ENCODE results near the gene ACTN4.
A peak's percentile ranks its signal among the peaks of the same experiment; 100 is the strongest.

ACTN4 gene

DNA sequence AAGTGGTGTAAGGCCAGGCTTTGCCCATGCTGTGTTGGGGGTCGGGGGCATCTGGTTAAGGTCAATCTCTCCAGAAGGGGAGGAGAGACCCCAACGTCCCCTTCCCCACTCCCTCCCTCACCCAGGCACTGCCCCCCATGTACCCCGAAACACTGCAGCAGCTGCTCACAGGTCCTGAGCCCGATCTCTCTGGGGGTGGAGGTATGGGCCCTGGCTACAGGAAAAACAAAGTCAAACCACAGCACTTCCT lies 86.7 kb downstream of the ACTN4 start:
- CTCF ChIA-PET: interaction anchor here (0.7 to 1.9 kb wide), 8 partner anchors 10 to 197 kb away, joined by 3 to 7 read pairs (median 4); partner anchors contain the start of genes ECH1, MRPS12 and SARS2
- TF ChIP-seq, protein P1, sequence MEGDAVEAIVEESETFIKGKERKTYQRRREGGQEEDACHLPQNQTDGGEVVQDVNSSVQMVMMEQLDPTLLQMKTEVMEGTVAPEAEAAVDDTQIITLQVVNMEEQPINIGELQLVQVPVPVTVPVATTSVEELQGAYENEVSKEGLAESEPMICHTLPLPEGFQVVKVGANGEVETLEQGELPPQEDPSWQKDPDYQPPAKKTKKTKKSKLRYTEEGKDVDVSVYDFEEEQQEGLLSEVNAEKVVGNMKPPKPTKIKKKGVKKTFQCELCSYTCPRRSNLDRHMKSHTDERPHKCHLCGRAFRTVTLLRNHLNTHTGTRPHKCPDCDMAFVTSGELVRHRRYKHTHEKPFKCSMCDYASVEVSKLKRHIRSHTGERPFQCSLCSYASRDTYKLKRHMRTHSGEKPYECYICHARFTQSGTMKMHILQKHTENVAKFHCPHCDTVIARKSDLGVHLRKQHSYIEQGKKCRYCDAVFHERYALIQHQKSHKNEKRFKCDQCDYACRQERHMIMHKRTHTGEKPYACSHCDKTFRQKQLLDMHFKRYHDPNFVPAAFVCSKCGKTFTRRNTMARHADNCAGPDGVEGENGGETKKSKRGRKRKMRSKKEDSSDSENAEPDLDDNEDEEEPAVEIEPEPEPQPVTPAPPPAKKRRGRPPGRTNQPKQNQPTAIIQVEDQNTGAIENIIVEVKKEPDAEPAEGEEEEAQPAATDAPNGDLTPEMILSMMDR (IDR thresholded peaks at IDR 0.05; ENCODE audit: insufficient read depth, low read length, missing control alignments): no peak
- POLR2A ChIA-PET: interaction anchor here (1.0 to 1.7 kb wide), 4 partner anchors 9 to 115 kb away, joined by 3 to 6 read pairs (median 4); partner anchors contain the start of gene ECH1
- DNase-seq (ENCODE audit: low read depth, low spot score): no peak
- H3K4me3 ChIP-seq (ENCODE audit: low read depth, low read length): no peak overlapping the region

DNA sequence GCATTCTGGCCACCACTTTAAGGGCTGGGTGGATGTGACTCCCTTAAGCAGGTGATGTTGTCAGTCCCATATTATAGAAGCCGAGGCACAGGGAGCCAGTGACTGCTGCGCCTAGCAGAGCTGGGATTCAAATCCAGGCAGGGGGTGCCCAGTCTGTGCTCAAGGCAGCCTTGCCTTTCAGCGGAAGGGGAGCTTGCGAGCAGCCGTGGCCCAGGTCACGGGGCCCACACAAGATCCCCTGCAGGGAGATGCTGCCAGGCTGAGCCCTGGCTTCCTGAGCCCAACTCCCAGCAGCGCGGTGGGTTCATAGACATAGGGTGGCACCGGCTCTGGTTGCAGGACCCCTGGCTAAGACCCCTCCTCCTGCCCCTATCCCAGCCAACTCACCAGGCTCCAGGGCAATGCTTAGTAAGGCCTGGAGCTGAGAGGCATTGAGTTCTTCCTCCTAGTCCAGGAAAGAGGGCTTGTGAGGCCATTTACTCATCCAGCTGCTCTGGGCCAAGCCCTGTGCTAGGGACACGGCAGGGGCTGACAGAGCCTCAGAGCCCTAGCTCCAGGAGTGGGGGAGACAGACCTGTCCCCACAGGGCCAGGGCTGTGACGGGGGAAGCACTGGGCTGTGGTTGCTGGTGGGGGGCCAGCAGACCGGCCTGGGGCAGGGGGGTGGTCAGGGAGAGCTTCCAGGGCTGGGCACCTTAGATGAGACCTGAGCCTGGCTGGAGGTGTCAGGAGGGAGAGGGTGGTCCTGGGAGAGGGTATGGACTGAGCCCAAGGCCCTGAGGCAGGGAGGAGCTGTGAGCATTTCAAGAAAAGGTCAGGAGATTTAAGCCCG lies 87.2 kb downstream of the ACTN4 start:
- H3K4me3 ChIP-seq (ENCODE audit: low read depth, low read length): no peak overlapping the region
- CTCF ChIA-PET: interaction anchor here (0.7 to 1.8 kb wide), 8 partner anchors 8 to 195 kb away, joined by 3 to 7 read pairs (median 3); no protein-coding TSS in a partner anchor
- no peak for DNase-seq (ENCODE audit: low read depth, low spot score)
- POLR2A ChIA-PET: interaction anchor here (0.6 to 1.7 kb wide), 5 partner anchors 9 to 115 kb away, joined by 3 to 6 read pairs (median 3); partner anchors contain the start of gene ECH1
- TF ChIP-seq, protein P1 (IDR thresholded peaks at IDR 0.05; ENCODE audit: insufficient read depth, low read length, missing control alignments): no peak

DNA sequence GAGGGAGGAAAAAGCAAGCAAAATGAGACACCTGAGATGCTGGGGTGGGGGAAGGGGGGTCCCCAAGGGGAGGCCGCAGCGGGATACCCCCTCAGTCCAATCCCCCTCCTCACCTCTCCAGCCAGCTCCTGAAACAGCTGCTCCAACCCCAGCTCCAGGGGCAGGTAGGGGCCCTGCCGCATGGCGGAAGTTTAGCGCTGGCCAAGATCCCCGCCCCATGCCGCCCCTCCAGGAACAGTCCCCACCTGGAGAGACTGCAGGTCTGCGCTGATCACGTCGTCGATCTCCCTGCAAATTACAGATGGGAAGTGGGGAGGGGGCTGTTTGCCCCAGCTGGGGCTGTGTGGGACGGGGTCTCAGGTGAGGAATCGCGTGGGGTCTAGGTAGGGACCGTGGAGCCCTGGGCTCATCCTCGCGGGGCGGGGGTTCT lies 87.8 kb downstream of the ACTN4 start:
- TF ChIP-seq, protein P1 (IDR thresholded peaks at IDR 0.05; ENCODE audit: insufficient read depth, low read length, missing control alignments): no peak
- ChIA-PET CTCF (interaction anchor here (0.7 to 1.2 kb wide), 5 partner anchors 9 to 153 kb away, joined by 3 to 4 read pairs (median 3); no protein-coding TSS in a partner anchor), POLR2A (interaction anchor here (0.6 to 1.7 kb wide), 3 partner anchors 13 to 96 kb away, joined by 3 to 6 read pairs (median 5); partner anchors contain the start of gene ECH1)
- H3K4me3 ChIP-seq (ENCODE audit: low read depth, low read length): no peak overlapping the region
- DNase-seq (ENCODE audit: low read depth, low spot score): no peak

DNA sequence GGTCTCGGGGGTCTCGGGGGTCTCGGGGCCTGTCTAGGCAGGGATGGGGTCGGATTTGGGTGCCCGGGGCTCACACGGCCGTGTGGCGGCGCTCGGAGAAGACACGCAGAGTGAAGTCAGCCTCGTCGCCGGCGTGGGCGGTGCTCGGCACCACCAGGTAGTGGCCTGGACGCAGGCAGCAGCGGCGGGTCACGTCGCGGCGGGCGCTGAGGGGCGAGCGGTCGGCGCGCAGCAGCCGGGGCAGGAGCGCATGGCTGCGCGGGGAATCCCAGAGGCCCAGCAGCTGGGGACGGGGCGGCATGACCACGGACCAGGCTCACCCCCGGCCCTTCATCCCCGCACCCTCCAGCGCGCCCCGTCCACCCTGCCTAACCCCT lies 88.6 kb downstream of the ACTN4 start:
- ChIA-PET CTCF (interaction anchor here (1.2 kb wide), 1 partner anchor 17 kb away, joined by 3 read pairs; no protein-coding TSS in a partner anchor), POLR2A (no interaction called here)
- H3K4me3 ChIP-seq (ENCODE audit: low read depth, low read length): peak overlapping the region; percentile 46
- no peak for DNase-seq (ENCODE audit: low read depth, low spot score)
- TF ChIP-seq, protein P1 (IDR thresholded peaks at IDR 0.05; ENCODE audit: insufficient read depth, low read length, missing control alignments): no peak

DNA sequence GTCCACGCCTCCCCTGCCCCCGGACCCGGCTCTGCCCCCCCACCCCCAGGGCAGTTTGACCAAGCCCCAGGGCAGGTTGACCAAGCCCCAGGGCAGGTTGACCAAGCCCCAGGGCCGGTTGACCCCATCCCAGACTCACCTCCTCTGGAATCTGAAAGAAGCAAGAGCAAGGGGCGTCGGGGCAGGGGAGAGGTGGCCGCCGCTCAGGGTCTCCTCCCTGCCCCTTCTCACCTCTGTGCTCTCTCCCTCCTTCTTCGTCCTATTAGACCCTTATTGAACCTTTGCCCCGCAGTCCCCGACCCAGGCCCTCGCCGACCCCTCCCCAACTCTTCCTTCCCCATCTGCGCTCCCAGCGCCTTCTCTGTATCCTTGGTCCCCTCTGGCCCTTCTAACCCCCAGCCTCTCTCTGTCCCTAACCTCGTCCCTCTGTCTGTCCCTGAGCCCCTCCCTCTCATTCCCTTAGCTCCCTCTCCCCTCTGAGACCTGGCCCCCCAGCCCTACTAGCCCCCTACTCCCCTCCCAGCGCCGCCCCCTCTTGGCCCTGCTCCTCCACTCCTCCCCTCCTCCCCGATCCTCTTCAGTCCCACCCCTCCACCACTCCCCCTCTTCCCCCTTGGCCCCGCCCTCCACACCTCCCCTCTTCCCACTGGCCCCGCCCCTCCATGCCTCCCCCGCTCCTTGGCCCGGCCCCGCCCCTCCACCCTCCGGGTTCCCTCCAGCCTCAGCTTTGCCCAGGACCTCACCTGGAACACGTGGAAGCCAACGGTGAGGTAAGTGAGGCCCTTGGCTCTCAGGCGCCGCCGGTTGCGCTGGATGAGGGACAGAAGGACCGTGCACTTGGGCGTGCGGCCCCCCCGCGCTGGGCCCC lies 89.2 kb downstream of the ACTN4 start:
- TF ChIP-seq, protein P1 (IDR thresholded peaks at IDR 0.05; ENCODE audit: insufficient read depth, low read length, missing control alignments): no peak
- no peak overlapping the region for H3K4me3 ChIP-seq (ENCODE audit: low read depth, low read length)
- POLR2A ChIA-PET: no interaction called here
- DNase-seq (ENCODE audit: low read depth, low spot score): no peak
- CTCF ChIA-PET: no interaction called here

All from AG04449 (cell line).